OCI-LY3 (cell line): ENCODE results near the gene KCNC2.

Source experiments
- CTCF ChIP-seq: fragments of 200-600, 300-600 bp; sonication (generic); IDR thresholded peaks from 2 replicates; pipeline ENCODE4 v1.5.1; 2014; ENCODE audit warnings: antibody characterized with exemption, low read length, low read depth
- EZH2phosphoT487 ChIP-seq: fragments of 200-600 bp; shearing (Covaris generic); IDR thresholded peaks from 2 replicates; pipeline ENCODE4 v1.6.1; 2018; ENCODE audit warnings: antibody characterized with exemption, mixed run types, low read depth

GRCh38 chr12:75209812-75210138 is at the start of gene KCNC2:
- no peak for TF ChIP-seq CTCF
- TF ChIP-seq EZH2phosphoT487, result no peak
